AG08395 (cell line): ENCODE measurements around the gene GAGE12F.
"Not testable (repeated sequence)": the region's sequence is repeated elsewhere in the genome, so short reads cannot be mapped to it uniquely, and the experiment has no call there.

Source experiments
- DNase-seq: peaks from one replicate; pipeline ENCODE4 v3.0.0; 2012; ENCODE audit warnings: mixed read lengths, low spot score

Gene GAGE12F

GRCh38 chrX:49560542-49560941, at the start of gene GAGE12F:
TSS of gene GAGE12F (plus strand) at chrX:49560842. CDS start at chrX:49561997, 1,155 bp downstream.
- not testable (repeated sequence) for DNase-seq

GRCh38 chrX:49531877-49532276, 28.8 kb upstream of the GAGE12F start, which contains the start of gene GAGE12C:
TSS of gene GAGE12C (plus strand) at chrX:49532177. CDS start at chrX:49533332, 1,155 bp downstream.
- not testable (repeated sequence) for DNase-seq

DNA sequence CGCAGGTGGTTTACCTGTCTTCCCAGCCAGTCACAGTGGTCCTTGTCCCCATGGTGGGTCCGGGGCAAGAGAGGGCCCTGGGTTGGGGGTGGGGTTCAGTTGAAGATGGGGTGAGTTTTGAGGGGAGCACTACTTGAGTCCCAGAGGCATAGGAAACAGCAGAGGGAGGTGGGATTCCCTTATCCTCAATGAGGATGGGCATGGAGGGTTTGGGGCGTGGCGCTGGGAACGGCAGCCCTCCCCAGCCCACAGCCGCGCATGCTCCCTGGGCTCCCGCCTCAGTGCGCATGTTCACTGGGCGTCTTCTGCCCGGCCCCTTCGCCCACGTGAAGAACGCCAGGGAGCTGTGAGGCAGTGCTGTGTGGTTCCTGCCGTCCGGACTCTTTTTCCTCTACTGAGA, 19.2 kb upstream of the GAGE12F start, which contains the start of gene GAGE12D:
GAGE12D (plus strand) TSS at position 301 of the 400 bp plus-strand sequence. CDS start 1,155 bp downstream, outside the sequence.
- DNase-seq = not testable (repeated sequence)

- not testable (repeated sequence) for DNase-seq
These were observed 9.7 kb upstream of the GAGE12F start, which contains the start of gene GAGE12E for GRCh38 chrX:49550989-49551388. TSS of gene GAGE12E (plus strand) at chrX:49551289. CDS start at chrX:49552444, 1,155 bp downstream.

DNA sequence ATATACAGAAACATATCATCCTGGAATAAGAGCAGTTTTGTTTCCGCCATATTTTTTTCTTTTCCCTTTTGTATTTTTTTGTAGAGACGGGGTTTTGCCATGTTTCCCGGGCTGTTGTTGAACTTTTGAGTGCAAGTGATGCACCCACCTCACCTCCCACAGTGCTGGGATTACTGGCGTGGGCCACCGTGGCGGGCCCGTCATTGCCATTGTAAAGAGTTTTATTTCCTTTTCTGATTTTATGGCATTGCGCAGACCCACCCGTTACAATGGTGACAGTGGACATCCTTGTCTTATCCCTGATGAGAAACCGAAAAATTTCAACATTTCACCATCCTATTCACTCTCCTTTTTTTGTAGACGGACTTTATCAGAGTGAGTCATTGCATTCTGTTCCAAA, 8.1 kb downstream of the GAGE12F start:
- DNase-seq = not testable (repeated sequence)

DNA sequence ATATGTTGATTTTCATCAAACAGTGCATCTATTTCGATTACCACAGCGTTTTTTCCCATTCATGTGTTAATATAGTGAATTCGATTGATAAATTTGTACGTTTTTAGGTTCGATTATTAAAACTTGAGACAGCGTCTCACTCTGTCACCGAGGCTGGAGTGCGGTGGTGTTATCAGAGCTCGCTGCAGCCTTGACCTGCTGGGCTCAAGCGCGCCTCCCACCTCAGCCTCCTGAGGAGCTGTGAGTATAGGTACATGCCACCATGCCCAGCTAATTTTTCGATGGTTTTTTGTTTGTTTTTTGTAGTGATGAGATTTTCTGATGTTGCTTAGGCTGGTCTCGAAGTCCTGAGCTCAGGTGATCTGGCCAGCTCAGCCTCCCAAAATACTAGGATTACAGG, 8.5 kb downstream of the GAGE12F start:
- DNase-seq = not testable (repeated sequence)

DNA sequence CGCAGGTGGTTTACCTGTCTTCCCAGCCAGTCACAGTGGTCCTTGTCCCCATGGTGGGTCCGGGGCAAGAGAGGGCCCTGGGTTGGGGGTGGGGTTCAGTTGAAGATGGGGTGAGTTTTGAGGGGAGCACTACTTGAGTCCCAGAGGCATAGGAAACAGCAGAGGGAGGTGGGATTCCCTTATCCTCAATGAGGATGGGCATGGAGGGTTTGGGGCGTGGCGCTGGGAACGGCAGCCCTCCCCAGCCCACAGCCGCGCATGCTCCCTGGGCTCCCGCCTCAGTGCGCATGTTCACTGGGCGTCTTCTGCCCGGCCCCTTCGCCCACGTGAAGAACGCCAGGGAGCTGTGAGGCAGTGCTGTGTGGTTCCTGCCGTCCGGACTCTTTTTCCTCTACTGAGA, 9.5 kb downstream of the GAGE12F start, which contains the start of gene GAGE12G:
GAGE12G (plus strand) TSS at position 301 of the 400 bp plus-strand sequence. CDS start 1,155 bp downstream, outside the sequence.
- not testable (repeated sequence) for DNase-seq

- not testable (repeated sequence) for DNase-seq
These were observed 19.0 kb downstream of the GAGE12F start, which contains the start of gene GAGE12H for GRCh38 chrX:49579649-49580048. TSS of gene GAGE12H (plus strand) at chrX:49579949. CDS start at chrX:49581104, 1,155 bp downstream.

- not testable (repeated sequence) for DNase-seq
These were observed 28.6 kb downstream of the GAGE12F start, which contains the start of gene GAGE2A for GRCh38 chrX:49589196-49589595. TSS of gene GAGE2A (plus strand) at chrX:49589496. CDS start at chrX:49590651, 1,155 bp downstream.

- not testable (repeated sequence) for DNase-seq
These were observed 29.3 kb downstream of the GAGE12F start for GRCh38 chrX:49589769-49590478.

- not testable (repeated sequence) for DNase-seq
These were observed 29.8 kb downstream of the GAGE12F start for GRCh38 chrX:49590488-49590887.

DNA sequence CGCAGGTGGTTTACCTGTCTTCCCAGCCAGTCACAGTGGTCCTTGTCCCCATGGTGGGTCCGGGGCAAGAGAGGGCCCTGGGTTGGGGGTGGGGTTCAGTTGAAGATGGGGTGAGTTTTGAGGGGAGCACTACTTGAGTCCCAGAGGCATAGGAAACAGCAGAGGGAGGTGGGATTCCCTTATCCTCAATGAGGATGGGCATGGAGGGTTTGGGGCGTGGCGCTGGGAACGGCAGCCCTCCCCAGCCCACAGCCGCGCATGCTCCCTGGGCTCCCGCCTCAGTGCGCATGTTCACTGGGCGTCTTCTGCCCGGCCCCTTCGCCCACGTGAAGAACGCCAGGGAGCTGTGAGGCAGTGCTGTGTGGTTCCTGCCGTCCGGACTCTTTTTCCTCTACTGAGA, 38.1 kb downstream of the GAGE12F start, which contains the start of gene GAGE1:
GAGE1 (plus strand) TSS at position 301 of the 400 bp plus-strand sequence. CDS start 1,155 bp downstream, outside the sequence.
- DNase-seq = not testable (repeated sequence)

- no peak for DNase-seq
These were observed 50.2 kb downstream of the GAGE12F start for GRCh38 chrX:49610718-49611310.
